Measurements from ENCODE around the gene HCN2. TPM values are rescaled to one million over a fixed set of nuclear protein-coding genes. Genes with fewer than 3 reads are reported as not detected.

Gene HCN2
- total and polyA plus RNA-seq, 2 of the 13 experiments (the other 11 are each of a cell fraction or from before 2014, with no cell fraction given) = 0.01 TPM; not detected in 1

DNA sequence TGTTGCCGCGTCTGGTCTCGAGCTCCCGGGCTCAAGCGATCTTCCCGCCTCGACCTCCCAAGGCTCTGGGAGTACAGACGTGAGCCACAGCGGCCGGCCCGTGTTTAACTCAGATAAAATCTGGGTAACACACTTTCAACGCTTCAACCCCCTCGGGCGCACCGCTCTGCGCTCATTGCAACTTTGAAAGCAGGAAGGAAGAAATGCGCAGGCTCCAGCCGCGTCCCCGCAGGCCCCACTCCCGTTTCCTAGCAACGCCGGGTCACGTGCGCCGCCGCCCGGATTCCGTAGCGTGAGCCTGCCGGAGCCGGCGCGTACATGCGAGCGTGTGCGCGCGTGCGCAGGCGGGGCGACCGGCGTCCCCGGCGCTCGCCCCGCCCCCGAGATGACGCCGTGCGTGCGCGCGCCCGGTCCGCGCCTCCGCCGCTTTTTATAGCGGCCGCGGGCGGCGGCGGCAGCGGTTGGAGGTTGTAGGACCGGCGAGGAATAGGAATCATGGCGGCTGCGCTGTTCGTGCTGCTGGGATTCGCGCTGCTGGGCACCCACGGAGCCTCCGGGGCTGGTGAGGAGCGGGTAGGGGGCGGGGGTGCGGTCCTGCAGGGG is 17.4 kb upstream of the HCN2 start, which contains the start of gene BSG (continued):
- TF ChIP-seq, protein P1, sequence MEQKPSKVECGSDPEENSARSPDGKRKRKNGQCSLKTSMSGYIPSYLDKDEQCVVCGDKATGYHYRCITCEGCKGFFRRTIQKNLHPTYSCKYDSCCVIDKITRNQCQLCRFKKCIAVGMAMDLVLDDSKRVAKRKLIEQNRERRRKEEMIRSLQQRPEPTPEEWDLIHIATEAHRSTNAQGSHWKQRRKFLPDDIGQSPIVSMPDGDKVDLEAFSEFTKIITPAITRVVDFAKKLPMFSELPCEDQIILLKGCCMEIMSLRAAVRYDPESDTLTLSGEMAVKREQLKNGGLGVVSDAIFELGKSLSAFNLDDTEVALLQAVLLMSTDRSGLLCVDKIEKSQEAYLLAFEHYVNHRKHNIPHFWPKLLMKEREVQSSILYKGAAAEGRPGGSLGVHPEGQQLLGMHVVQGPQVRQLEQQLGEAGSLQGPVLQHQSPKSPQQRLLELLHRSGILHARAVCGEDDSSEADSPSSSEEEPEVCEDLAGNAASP (CRISPR knock-in tag; IDR thresholded peaks at IDR 0.05; ENCODE audit: borderline replicate concordance) = no peak
- TF ChIP-seq RFX1 (IDR thresholded peaks at IDR 0.05) (peak; percentile 94), ZBTB42 (CRISPR knock-in tag; IDR thresholded peaks at IDR 0.05) (peak; percentile 27; the same call in 1 of the 2 replicates), PHF21A (CRISPR knock-in tag; IDR thresholded peaks at IDR 0.05) (peak; percentile 58; the same call in 1 of the 2 replicates), MIXL1 (CRISPR knock-in tag; IDR thresholded peaks at IDR 0.05) (0 out of 2 replicates have a peak, but pooled peaks have one; percentile 13), ZFY (CRISPR knock-in tag; IDR thresholded peaks at IDR 0.05) (peak; percentile 85)

DNA sequence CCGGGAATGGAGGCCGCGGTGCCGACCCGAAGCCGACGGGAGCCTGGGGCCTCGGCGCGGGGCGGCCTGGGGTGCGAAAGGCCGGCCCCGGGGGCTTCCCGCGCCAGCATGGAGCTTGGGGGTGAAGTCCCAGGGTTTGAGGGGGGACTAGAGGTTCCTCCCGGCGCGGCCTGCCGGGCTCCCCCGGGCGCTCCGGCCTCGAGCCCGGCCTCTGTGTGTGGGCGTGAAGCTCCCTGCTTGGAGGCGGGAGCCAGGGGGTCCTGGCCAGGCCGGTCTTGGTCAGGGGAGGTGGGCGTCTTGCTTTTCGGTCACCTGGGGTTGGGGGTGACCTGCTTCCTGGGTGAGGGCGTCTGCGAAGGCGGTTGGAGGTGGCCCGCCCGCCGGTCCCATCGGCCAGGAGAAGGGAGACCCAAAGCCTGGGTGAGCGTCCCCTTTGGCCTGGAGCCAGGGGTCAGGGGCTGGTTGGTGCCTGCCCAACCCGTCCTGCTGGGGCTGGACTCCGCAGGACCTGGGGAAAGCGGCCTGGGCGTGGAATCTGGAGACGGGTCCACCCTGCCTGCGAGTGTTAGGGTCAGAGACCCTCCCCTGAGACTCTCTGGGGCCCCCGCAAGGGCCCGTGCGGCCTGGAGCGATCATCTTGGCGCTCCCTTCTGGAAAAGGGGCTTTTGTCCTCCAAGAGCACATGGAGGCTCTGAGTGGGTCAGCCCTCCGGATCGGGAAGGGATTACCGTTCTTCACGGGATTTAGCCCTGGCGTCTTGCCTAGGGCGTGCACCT is 16.8 kb upstream of the HCN2 start:
- Histone ChIP-seq H2AFZ (ENCODE audit: low read length) (no peak overlapping the region), H3K4me1 (ENCODE audit: insufficient read depth, low read length) (peaks cover 26% of the 10 kb centered on the region), H4K20me1 (ENCODE audit: insufficient read depth, low read length) (peaks cover 48% of the 10 kb centered on the region), H3K9me3 (ENCODE audit: low read length) (no peaks in the 10 kb centered on the region), H3K36me3 (replicated peaks in 1 of 2; ENCODE audit: control insufficient read depth in 1 of 2, insufficient read depth in 2 of 2, low read length in 2 of 2) (peaks cover 6 to 10% of the 10 kb centered on the region in 2 experiments; a peak in 4 of 5 replicates), H3K27me3 (ENCODE audit: control insufficient read depth in 1 of 2, insufficient read depth in 2 of 2, low read length in 2 of 2) (no peaks in the 10 kb centered on the region; a peak in 1 of 5 replicates), H3K79me2 (ENCODE audit: insufficient read depth, low read length) (peaks cover 56% of the 10 kb centered on the region), H3K4me2 (ENCODE audit: low read depth, low read length) (peak overlapping the region; percentile 79), H3K27ac (ENCODE audit: extremely low read length, insufficient read depth, low read length) (peak overlapping the region; percentile 69), H3K9ac (ENCODE audit: insufficient read depth, low read depth, low read length) (peak overlapping the region; percentile 95), H3K4me3 (replicated peaks in 1 of 3; ENCODE audit: insufficient read depth in 1 of 3, low read depth in 2 of 3, low read length in 3 of 3) (peak overlapping the region; percentile 90 to 99 (median 96))
- DNase-seq (ENCODE audit: low spot score) (no peak), ATAC-seq (peak; percentile 19), FAIRE-seq (no peak)
- in situ Hi-C loops (cut with HindIII; ENCODE audit: extremely low pct_ligation_motif_present, low pct_unique_long_range_greater_than_20kb) (no loop called here), intact Hi-C loops (cut with micrococcal nuclease; ENCODE audit: unreplicated experiment) (no loop called here)
- TSS peak; percentile 79 for BruUV-seq (replicated peaks)
- CTCF ChIA-PET (ENCODE audit: low intra/inter-chr PET ratio, low total read pairs) = interaction anchor here (0.9 kb wide), 1 partner anchor 23 kb away, joined by 3 read pairs; no protein-coding TSS in a partner anchor
- POLR2A ChIA-PET = interaction anchor here (0.6 to 4.3 kb wide), 7 partner anchors 13 to 131 kb away, joined by 3 to 45 read pairs (median 5); partner anchors contain the start of gene CDC34
- WGBS (ENCODE audit: low lambda C conversion rate) = 0% methylated on average over 14 of the region's 55 CpGs
- TF ChIP-seq, protein P2, sequence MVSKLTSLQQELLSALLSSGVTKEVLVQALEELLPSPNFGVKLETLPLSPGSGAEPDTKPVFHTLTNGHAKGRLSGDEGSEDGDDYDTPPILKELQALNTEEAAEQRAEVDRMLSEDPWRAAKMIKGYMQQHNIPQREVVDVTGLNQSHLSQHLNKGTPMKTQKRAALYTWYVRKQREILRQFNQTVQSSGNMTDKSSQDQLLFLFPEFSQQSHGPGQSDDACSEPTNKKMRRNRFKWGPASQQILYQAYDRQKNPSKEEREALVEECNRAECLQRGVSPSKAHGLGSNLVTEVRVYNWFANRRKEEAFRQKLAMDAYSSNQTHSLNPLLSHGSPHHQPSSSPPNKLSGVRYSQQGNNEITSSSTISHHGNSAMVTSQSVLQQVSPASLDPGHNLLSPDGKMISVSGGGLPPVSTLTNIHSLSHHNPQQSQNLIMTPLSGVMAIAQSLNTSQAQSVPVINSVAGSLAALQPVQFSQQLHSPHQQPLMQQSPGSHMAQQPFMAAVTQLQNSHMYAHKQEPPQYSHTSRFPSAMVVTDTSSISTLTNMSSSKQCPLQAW (CRISPR knock-in tag; IDR thresholded peaks at IDR 0.05) = 0 out of 2 replicates have a peak, but pooled peaks have one; percentile 41
- peak; percentile 41; the same call in 1 of the 2 replicates for TF ChIP-seq ZFX (CRISPR knock-in tag; IDR thresholded peaks at IDR 0.05; ENCODE audit: low read depth)
- 0 out of 2 replicates have a peak, but pooled peaks have one; percentile 32 for TF ChIP-seq ZNF816 (CRISPR knock-in tag; IDR thresholded peaks at IDR 0.05; ENCODE audit: borderline replicate concordance)
- TF ChIP-seq ZNF274 (CRISPR knock-in tag; IDR thresholded peaks at IDR 0.05) = 0 out of 2 replicates have a peak, but pooled peaks have one; percentile 2
- TF ChIP-seq ZNF674 (CRISPR knock-in tag; IDR thresholded peaks at IDR 0.05; ENCODE audit: low read depth) = no peak
- no peak for TF ChIP-seq ZNF34 (CRISPR knock-in tag; IDR thresholded peaks at IDR 0.05; ENCODE audit: borderline replicate concordance)
- TF ChIP-seq ZSCAN21 (CRISPR knock-in tag; IDR thresholded peaks at IDR 0.05; ENCODE audit: borderline replicate concordance) = peak; percentile 2; the same call in 1 of the 2 replicates
- peak; percentile 69 for TF ChIP-seq AGO1 (IDR thresholded peaks at IDR 0.05; ENCODE audit: low read depth, low read length, poor library complexity, severe bottlenecking)
- TF ChIP-seq NAIF1 (CRISPR knock-in tag; IDR thresholded peaks at IDR 0.05; ENCODE audit: borderline replicate concordance) = no peak
- TF ChIP-seq NFKB2 (CRISPR knock-in tag; IDR thresholded peaks at IDR 0.05; ENCODE audit: borderline replicate concordance) = no peak
- no peak for TF ChIP-seq RBM22 (optimal IDR thresholded peaks at IDR 0.05; ENCODE audit: low read length)
- TF ChIP-seq ZKSCAN8 (CRISPR knock-in tag; IDR thresholded peaks at IDR 0.05; ENCODE audit: borderline replicate concordance) = no peak
- no peak for TF ChIP-seq BHLHE40 (IDR thresholded peaks at IDR 0.05; ENCODE audit: low read length)
- peak; percentile 52; the same call in 1 of the 2 replicates for TF ChIP-seq EED (CRISPR knock-in tag; IDR thresholded peaks at IDR 0.05)

All from HepG2 (cell line).